Activated T-cell treated with anti-CD3 and anti-CD28 coated beads, Interleukin-2, amount 50 U/mL, for 72 hours (primary cell): ENCODE data around the gene CPNE5. TPM values are rescaled to one million over a fixed set of nuclear protein-coding genes. Genes with fewer than 3 reads are reported as not detected.
"Not testable (repeated sequence)": the region's sequence is repeated elsewhere in the genome, so short reads cannot be mapped to it uniquely, and the experiment has no call there.

Experiments
- ATAC-seq, 2 donors: fragments of 150-1000 bp; cut with Tn5 transposase; replicated peaks in 1 of 2; 2 replicates each; pipeline ENCODE4 v1.10.0; 2021; ENCODE audit warnings: moderate library complexity in 2 of 2, mild to moderate bottlenecking in 1 of 2
- DNase-seq, 2 donors: peaks; one replicate each; pipeline ENCODE4 v3.0.0; 2021 to 2022; ENCODE audit warnings: mixed read lengths in 1 of 2
- H3K27ac Mint-ChIP-seq: one replicate; pipeline ENCODE4 v1.8.0; 2022; ENCODE audit warnings: mild to moderate bottlenecking, moderate library complexity, mixed read lengths
- H3K27me3 Mint-ChIP-seq: one replicate; pipeline ENCODE4 v1.8.0; 2022; ENCODE audit warnings: low read depth, mixed read lengths
- H3K36me3 Mint-ChIP-seq, 2 donors: one replicate each; pipeline ENCODE4 v1.8.0; 2022; ENCODE audit warnings: mixed read lengths in 2 of 2, mild to moderate bottlenecking in 1 of 2; ENCODE audit not compliant: insufficient read depth in 2 of 2
- H3K4me1 Mint-ChIP-seq: one replicate; pipeline ENCODE4 v1.8.0; 2022; ENCODE audit warnings: low read depth, mixed read lengths
- H3K4me3 Mint-ChIP-seq, 2 donors: one replicate each; pipeline ENCODE4 v1.8.0; 2022; ENCODE audit warnings: mild to moderate bottlenecking in 2 of 2, mixed read lengths in 2 of 2, moderate library complexity in 2 of 2
- H3K9me3 Mint-ChIP-seq, 2 donors: one replicate each; pipeline ENCODE4 v1.8.0; 2022; ENCODE audit warnings: mixed read lengths in 2 of 2
- total RNA-seq, 2 donors: library from RNA; stranded (reverse); gene quantifications; one replicate each; pipeline ENCODE4 v1.2.3, GENCODE V29; 2022

Gene CPNE5
- total RNA-seq, 2 donors from 2014 or later: 0.48 to 2.6 TPM

DNA sequence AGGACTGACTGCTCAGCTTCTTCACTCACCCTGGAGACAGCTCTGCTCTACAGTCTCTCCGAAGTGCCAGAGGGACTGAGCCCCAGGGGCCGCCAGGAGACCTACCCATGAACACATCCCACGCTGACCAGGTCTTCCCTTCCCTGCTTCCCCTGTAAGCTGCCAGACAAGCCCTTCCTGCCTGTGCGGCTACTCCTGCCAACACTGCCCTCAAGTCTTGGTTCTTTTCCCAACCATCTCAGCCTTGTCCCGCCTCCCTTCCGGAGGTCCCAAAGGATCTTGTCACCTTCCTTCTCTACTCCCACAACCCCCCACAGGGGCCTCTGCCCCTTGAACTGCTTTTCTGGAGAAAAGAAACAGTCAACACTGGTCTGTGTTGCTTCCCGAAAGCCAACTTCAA, 15.0 kb downstream of the CPNE5 start:
- no peak overlapping the region for H3K27ac Mint-ChIP-seq
- peaks cover 12% of the 10 kb centered on the region for H3K4me1 Mint-ChIP-seq
- H3K36me3 Mint-ChIP-seq: no peaks in the 10 kb centered on the region
- DNase-seq (no peak), ATAC-seq (no peak)
- no peaks in the 10 kb centered on the region for H3K9me3 Mint-ChIP-seq
- H3K27me3 Mint-ChIP-seq: peaks cover 5% of the 10 kb centered on the region
- no peak overlapping the region for H3K4me3 Mint-ChIP-seq

GRCh38 chr6:36823421-36824096, 15.7 kb downstream of the CPNE5 start:
- H3K9me3 Mint-ChIP-seq: no peaks in the 10 kb centered on the region
- no peaks in the 10 kb centered on the region for H3K36me3 Mint-ChIP-seq
- peaks cover 12% of the 10 kb centered on the region for H3K4me1 Mint-ChIP-seq
- H3K27me3 Mint-ChIP-seq: peaks cover 5% of the 10 kb centered on the region
- DNase-seq: no peak
- H3K27ac Mint-ChIP-seq: no peak overlapping the region
- no peak overlapping the region for H3K4me3 Mint-ChIP-seq
- ATAC-seq: no peak

DNA sequence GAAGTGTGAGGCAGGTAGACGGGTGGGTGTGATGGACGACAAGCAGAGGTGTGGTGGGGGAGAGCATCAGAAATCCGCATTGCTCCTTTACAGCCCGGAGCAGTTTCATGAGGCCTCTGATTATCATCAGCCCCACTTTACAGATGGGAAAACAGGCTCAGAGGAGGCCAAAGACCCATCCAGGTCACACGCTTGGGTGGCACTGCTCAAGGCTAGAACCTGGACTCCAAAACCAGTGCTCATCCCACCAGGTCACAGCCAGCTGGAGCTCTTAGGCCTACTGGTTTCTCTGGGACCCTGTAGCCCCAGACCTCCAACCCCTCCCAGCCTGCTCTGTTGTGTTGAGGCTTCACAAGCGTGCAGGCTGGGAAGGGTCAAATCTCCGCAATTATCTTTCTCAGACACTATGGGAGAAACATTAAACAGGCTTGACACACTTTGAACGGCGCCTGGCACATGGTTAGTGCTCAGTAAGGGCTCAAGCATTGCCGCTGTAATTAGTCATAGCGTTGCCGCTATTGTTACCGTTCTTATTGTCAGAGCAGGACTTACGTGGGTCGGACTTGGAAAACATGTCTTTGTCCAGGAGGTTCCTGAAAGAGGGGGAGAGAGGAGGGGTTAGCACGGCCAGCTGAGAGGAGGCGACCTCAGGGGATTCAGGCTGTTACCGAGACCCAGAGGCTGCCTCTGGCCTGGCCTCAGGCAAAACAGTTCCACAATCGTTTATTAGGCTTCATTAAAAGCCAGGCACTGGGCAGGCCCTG, 16.6 kb downstream of the CPNE5 start:
- H3K4me1 Mint-ChIP-seq: peaks cover 9% of the 10 kb centered on the region
- no peak overlapping the region for H3K27ac Mint-ChIP-seq
- no peak for ATAC-seq
- DNase-seq: no peak
- no peaks in the 10 kb centered on the region for H3K36me3 Mint-ChIP-seq
- H3K4me3 Mint-ChIP-seq: no peak overlapping the region
- H3K9me3 Mint-ChIP-seq: no peaks in the 10 kb centered on the region
- peaks cover 5% of the 10 kb centered on the region for H3K27me3 Mint-ChIP-seq

- DNase-seq (no peak), ATAC-seq (peak in 1 of 2 donors; percentile 23)
- H3K27ac Mint-ChIP-seq: no peak overlapping the region
These were observed 17.5 kb downstream of the CPNE5 start for GRCh38 chr6:36821581-36822335.

GRCh38 chr6:36820700-36821580, 18.3 kb downstream of the CPNE5 start:
- no peak for DNase-seq
- no peak overlapping the region for H3K4me3 Mint-ChIP-seq
- H3K27me3 Mint-ChIP-seq: no peaks in the 10 kb centered on the region
- ATAC-seq: no peak
- H3K36me3 Mint-ChIP-seq: no peaks in the 10 kb centered on the region
- H3K4me1 Mint-ChIP-seq: no peaks in the 10 kb centered on the region
- H3K9me3 Mint-ChIP-seq: no peaks in the 10 kb centered on the region
- no peak overlapping the region for H3K27ac Mint-ChIP-seq

More at GRCh38 chr6:36821581-36822335, 17.5 kb downstream of the CPNE5 start:
- Mint-ChIP-seq H3K36me3 (no peaks in the 10 kb centered on the region), H3K9me3 (no peaks in the 10 kb centered on the region), H3K27me3 (no peaks in the 10 kb centered on the region), H3K4me1 (no peaks in the 10 kb centered on the region), H3K4me3 (no peak overlapping the region)

DNA sequence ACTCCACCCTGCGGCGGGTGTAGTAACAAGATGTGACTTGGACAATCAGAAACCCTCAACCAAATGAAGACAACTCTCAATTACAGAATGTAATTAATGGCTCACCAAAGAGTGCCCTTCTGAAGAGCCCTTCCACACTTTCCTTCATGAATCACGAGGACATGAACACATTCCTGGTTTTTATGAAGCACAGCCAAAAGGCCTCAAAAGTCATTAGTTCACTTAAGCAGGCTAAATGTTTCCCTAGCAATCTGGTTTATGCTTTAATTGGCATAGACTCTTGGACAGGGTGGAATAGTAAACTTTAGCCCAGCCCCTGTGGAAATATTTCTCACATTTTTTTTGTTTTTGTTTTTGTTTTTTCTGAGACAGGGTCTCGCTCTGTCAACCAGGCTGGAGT, 20.5 kb downstream of the CPNE5 start:
- Mint-ChIP-seq H3K9me3 (no peaks in the 10 kb centered on the region), H3K27me3 (no peaks in the 10 kb centered on the region), H3K36me3 (no peaks in the 10 kb centered on the region), H3K4me1 (no peaks in the 10 kb centered on the region), H3K4me3 (no peak overlapping the region), H3K27ac (no peak overlapping the region)
- no peak for DNase-seq
- no peak for ATAC-seq

- ATAC-seq: no peak
- Mint-ChIP-seq H3K4me3 (no peak overlapping the region), H3K4me1 (no peaks in the 10 kb centered on the region), H3K27me3 (no peaks in the 10 kb centered on the region), H3K9me3 (no peaks in the 10 kb centered on the region), H3K27ac (no peak overlapping the region), H3K36me3 (no peaks in the 10 kb centered on the region)
- DNase-seq: no peak
These were observed 21.4 kb downstream of the CPNE5 start for GRCh38 chr6:36817847-36818246.

GRCh38 chr6:36817176-36817817, 21.9 kb downstream of the CPNE5 start:
- no peak for ATAC-seq
- H3K27me3 Mint-ChIP-seq: no peaks in the 10 kb centered on the region
- no peak overlapping the region for H3K4me3 Mint-ChIP-seq
- H3K27ac Mint-ChIP-seq: no peak overlapping the region
- H3K36me3 Mint-ChIP-seq: no peaks in the 10 kb centered on the region
- no peaks in the 10 kb centered on the region for H3K9me3 Mint-ChIP-seq
- no peak for DNase-seq
- H3K4me1 Mint-ChIP-seq: no peaks in the 10 kb centered on the region

DNA sequence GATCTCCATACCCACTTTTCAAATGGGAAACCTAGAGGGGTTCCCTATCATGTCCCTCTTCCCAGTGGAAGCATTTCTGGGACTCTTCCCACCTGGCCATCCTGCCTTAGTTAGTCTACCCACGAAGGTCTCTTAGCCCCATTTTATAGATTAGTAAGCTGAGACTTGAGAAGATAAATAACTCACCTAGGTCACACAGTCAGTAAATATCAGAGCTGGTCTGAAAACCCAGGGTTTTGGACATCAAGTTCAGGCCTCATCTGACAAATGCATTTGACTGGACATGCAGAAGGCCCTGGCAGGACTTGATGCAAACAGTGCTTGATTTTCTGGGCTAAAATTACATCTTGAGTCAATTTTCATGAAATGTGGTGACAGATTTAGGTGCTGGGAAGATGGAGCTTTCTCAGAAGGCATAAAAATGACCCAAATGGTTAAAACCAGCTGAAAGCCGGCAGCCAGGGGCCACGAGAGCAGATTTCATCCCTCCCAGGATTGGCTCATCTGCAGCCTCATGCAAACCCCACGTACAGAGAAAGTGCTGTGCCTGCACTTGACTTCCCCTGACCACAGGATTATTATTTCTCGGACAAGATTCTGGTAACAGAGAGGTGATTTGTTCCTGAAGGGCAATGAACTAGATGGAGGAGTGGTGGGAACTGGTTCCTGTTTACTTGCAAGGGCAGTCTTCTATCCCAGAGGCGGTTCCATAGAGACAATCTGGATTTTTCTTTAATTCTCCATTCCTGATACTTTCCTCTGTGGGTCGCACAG, 23.1 kb downstream of the CPNE5 start:
- no peak overlapping the region for H3K4me3 Mint-ChIP-seq

GRCh38 chr6:36814249-36814648, 25.0 kb downstream of the CPNE5 start:
- Mint-ChIP-seq H3K27ac (no peak overlapping the region), H3K4me3 (no peak overlapping the region), H3K36me3 (no peaks in the 10 kb centered on the region), H3K4me1 (no peaks in the 10 kb centered on the region), H3K27me3 (no peaks in the 10 kb centered on the region), H3K9me3 (no peaks in the 10 kb centered on the region)
- ATAC-seq (no peak), DNase-seq (no peak)

More for the DNA sequence above, 23.1 kb downstream of the CPNE5 start:
- no peaks in the 10 kb centered on the region for H3K4me1 Mint-ChIP-seq
- no peak overlapping the region for H3K27ac Mint-ChIP-seq
- no peaks in the 10 kb centered on the region for H3K36me3 Mint-ChIP-seq
- no peaks in the 10 kb centered on the region for H3K27me3 Mint-ChIP-seq
- no peaks in the 10 kb centered on the region for H3K9me3 Mint-ChIP-seq
- no peak for ATAC-seq
- no peak for DNase-seq

- H3K4me3 Mint-ChIP-seq: no peak overlapping the region
- H3K9me3 Mint-ChIP-seq: no peaks in the 10 kb centered on the region
- no peak overlapping the region for H3K27ac Mint-ChIP-seq
- DNase-seq (no peak), ATAC-seq (no peak)
- no peaks in the 10 kb centered on the region for H3K27me3 Mint-ChIP-seq
- no peaks in the 10 kb centered on the region for H3K36me3 Mint-ChIP-seq
- H3K4me1 Mint-ChIP-seq: no peaks in the 10 kb centered on the region
These were observed 25.7 kb downstream of the CPNE5 start for GRCh38 chr6:36813526-36813925.

GRCh38 chr6:36813047-36813446, 26.2 kb downstream of the CPNE5 start:
- not testable (repeated sequence) for DNase-seq, H3K4me1 Mint-ChIP-seq, H3K27me3 Mint-ChIP-seq, H3K4me3 Mint-ChIP-seq, H3K9me3 Mint-ChIP-seq, H3K27ac Mint-ChIP-seq, H3K36me3 Mint-ChIP-seq, ATAC-seq
